ENCODE measurements around the gene CTSC.

DNA sequence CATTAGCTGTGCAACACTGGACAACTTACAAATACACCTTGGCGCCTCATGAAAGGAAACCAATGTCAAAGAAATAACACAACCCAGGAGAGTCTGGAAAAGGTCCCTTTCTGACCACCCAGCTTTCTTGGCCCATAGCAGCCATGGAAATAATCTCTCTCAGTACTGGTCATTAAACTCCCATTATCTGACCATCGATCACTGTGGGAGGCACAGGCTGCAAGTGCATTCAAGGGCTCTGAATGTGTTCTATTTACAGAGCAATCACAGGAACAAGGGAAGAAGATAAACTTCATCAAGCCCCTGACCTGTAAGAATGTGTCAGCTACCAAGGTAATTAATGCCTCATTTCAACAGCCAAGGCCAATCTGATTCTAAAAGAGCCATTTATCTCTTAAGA is 40.1 kb downstream of the CTSC start:
- TF ChIP-seq, protein P1, sequence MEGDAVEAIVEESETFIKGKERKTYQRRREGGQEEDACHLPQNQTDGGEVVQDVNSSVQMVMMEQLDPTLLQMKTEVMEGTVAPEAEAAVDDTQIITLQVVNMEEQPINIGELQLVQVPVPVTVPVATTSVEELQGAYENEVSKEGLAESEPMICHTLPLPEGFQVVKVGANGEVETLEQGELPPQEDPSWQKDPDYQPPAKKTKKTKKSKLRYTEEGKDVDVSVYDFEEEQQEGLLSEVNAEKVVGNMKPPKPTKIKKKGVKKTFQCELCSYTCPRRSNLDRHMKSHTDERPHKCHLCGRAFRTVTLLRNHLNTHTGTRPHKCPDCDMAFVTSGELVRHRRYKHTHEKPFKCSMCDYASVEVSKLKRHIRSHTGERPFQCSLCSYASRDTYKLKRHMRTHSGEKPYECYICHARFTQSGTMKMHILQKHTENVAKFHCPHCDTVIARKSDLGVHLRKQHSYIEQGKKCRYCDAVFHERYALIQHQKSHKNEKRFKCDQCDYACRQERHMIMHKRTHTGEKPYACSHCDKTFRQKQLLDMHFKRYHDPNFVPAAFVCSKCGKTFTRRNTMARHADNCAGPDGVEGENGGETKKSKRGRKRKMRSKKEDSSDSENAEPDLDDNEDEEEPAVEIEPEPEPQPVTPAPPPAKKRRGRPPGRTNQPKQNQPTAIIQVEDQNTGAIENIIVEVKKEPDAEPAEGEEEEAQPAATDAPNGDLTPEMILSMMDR (IDR thresholded peaks at IDR 0.05; ENCODE audit: insufficient read depth, low read depth, low read length), result no peak
- no peak for TF ChIP-seq EZH2 (IDR thresholded peaks at IDR 0.05; ENCODE audit: insufficient read depth, low read length)

All from astrocyte (in vitro differentiated cells and primary cell).